ENCODE results near the gene SPIRE1. TPM values are rescaled to one million over a fixed set of nuclear protein-coding genes. Genes with fewer than 3 reads are reported as not detected.
"Not testable (repeated sequence)": the region's sequence is repeated elsewhere in the genome, so short reads cannot be mapped to it uniquely, and the experiment has no call there.

Gene SPIRE1
- total RNA-seq, 1 experiment from 2014 or later, result 31.6 TPM

- Histone ChIP-seq H3K27me3 (replicated peaks) (no peaks in the 10 kb centered on the region), H3K4me3 (no peak overlapping the region), H3K36me3 (no peaks in the 10 kb centered on the region), H3K27ac (no peak overlapping the region), H3K4me1 (replicated peaks) (peaks cover 5% of the 10 kb centered on the region; the same call in 1 of the 2 replicates), H3K9me3 (replicated peaks) (no peaks in the 10 kb centered on the region; the same call in 1 of the 2 replicates)
- DNase-seq (ENCODE audit: low read depth in 1 of 2, low spot score in 2 of 2), result no peak
These were observed 80.1 kb downstream of the SPIRE1 start for GRCh38 chr18:12577848-12578247.

GRCh38 chr18:12574494-12575185 lies 83.3 kb downstream of the SPIRE1 start:
- DNase-seq (ENCODE audit: low read depth in 1 of 2, low spot score in 2 of 2), result no peak
- Histone ChIP-seq H3K36me3 (no peaks in the 10 kb centered on the region), H3K27me3 (replicated peaks) (no peaks in the 10 kb centered on the region)

GRCh38 chr18:12571630-12572029 lies 86.3 kb downstream of the SPIRE1 start:
- DNase-seq (ENCODE audit: low read depth in 1 of 2, low spot score in 2 of 2), result no peak
- no peaks in the 10 kb centered on the region for H3K36me3 ChIP-seq
- H3K27me3 ChIP-seq (replicated peaks), result no peaks in the 10 kb centered on the region
- no peaks in the 10 kb centered on the region for H3K9me3 ChIP-seq (replicated peaks)
- peaks cover 5% of the 10 kb centered on the region; the same call in 1 of the 2 replicates for H3K4me1 ChIP-seq (replicated peaks)
- H3K4me3 ChIP-seq, result no peak overlapping the region
- no peak overlapping the region for H3K27ac ChIP-seq

More at GRCh38 chr18:12574494-12575185, 83.3 kb downstream of the SPIRE1 start:
- Histone ChIP-seq H3K4me3 (no peak overlapping the region), H3K4me1 (replicated peaks) (peaks cover 5% of the 10 kb centered on the region; the same call in 1 of the 2 replicates), H3K27ac (no peak overlapping the region), H3K9me3 (replicated peaks) (no peaks in the 10 kb centered on the region; the same call in 1 of the 2 replicates)

- no peak for DNase-seq (ENCODE audit: low read depth in 1 of 2, low spot score in 2 of 2)
- Histone ChIP-seq H3K27ac (no peak overlapping the region), H3K4me1 (replicated peaks) (peaks cover 3% of the 10 kb centered on the region; the same call in 1 of the 2 replicates), H3K4me3 (no peak overlapping the region), H3K36me3 (no peaks in the 10 kb centered on the region), H3K27me3 (replicated peaks) (no peaks in the 10 kb centered on the region), H3K9me3 (replicated peaks) (no peaks in the 10 kb centered on the region)
These were observed 88.1 kb downstream of the SPIRE1 start for GRCh38 chr18:12569791-12570190.

GRCh38 chr18:12567849-12568248 lies 90.1 kb downstream of the SPIRE1 start:
- Histone ChIP-seq H3K4me3 (no peak overlapping the region), H3K4me1 (replicated peaks) (no peaks in the 10 kb centered on the region), H3K27ac (no peak overlapping the region), H3K9me3 (replicated peaks) (no peaks in the 10 kb centered on the region), H3K27me3 (replicated peaks) (no peaks in the 10 kb centered on the region), H3K36me3 (no peaks in the 10 kb centered on the region)
- no peak for DNase-seq (ENCODE audit: low read depth in 1 of 2, low spot score in 2 of 2)

GRCh38 chr18:12564861-12565260 lies 93.0 kb downstream of the SPIRE1 start:
- DNase-seq (ENCODE audit: low read depth in 1 of 2, low spot score in 2 of 2), result no peak
- H3K4me3 ChIP-seq, result no peak overlapping the region
- H3K9me3 ChIP-seq (replicated peaks), result no peaks in the 10 kb centered on the region
- H3K27me3 ChIP-seq (replicated peaks), result no peaks in the 10 kb centered on the region
- H3K27ac ChIP-seq, result no peak overlapping the region
- no peaks in the 10 kb centered on the region for H3K36me3 ChIP-seq
- H3K4me1 ChIP-seq (replicated peaks), result no peaks in the 10 kb centered on the region

GRCh38 chr18:12564378-12564777 lies 93.5 kb downstream of the SPIRE1 start:
- DNase-seq (ENCODE audit: low read depth in 1 of 2, low spot score in 2 of 2), result no peak
- Histone ChIP-seq H3K4me1 (replicated peaks) (no peaks in the 10 kb centered on the region), H3K36me3 (no peaks in the 10 kb centered on the region), H3K4me3 (no peak overlapping the region), H3K27ac (no peak overlapping the region), H3K9me3 (replicated peaks) (no peaks in the 10 kb centered on the region), H3K27me3 (replicated peaks) (no peaks in the 10 kb centered on the region)

GRCh38 chr18:12560600-12560999 lies 97.3 kb downstream of the SPIRE1 start:
- not testable (repeated sequence) for H3K9me3 ChIP-seq (replicated peaks); H3K4me3 ChIP-seq; DNase-seq (ENCODE audit: low read depth in 1 of 2, low spot score in 2 of 2); H3K27ac ChIP-seq; H3K27me3 ChIP-seq (replicated peaks); H3K4me1 ChIP-seq (replicated peaks); H3K36me3 ChIP-seq

- Histone ChIP-seq H3K4me3 (no peak overlapping the region), H3K36me3 (no peaks in the 10 kb centered on the region), H3K9me3 (replicated peaks) (0 out of 2 replicates have a peak, but pooled peaks cover 2% of the 10 kb centered on the region), H3K27ac (no peak overlapping the region), H3K4me1 (replicated peaks) (no peaks in the 10 kb centered on the region), H3K27me3 (replicated peaks) (no peaks in the 10 kb centered on the region)
- no peak for DNase-seq (ENCODE audit: low read depth in 1 of 2, low spot score in 2 of 2)
These were observed 98.6 kb downstream of the SPIRE1 start for GRCh38 chr18:12559319-12559718.

- Histone ChIP-seq H3K36me3 (no peaks in the 10 kb centered on the region), H3K4me3 (no peak overlapping the region), H3K4me1 (replicated peaks) (no peaks in the 10 kb centered on the region), H3K27me3 (replicated peaks) (no peaks in the 10 kb centered on the region), H3K9me3 (replicated peaks) (0 out of 2 replicates have a peak, but pooled peaks cover 2% of the 10 kb centered on the region), H3K27ac (no peak overlapping the region)
- DNase-seq (ENCODE audit: low read depth in 1 of 2, low spot score in 2 of 2), result no peak
These were observed 100.7 kb downstream of the SPIRE1 start for GRCh38 chr18:12556946-12557806.

- no peak for DNase-seq (ENCODE audit: low read depth in 1 of 2, low spot score in 2 of 2)
- Histone ChIP-seq H3K27me3 (replicated peaks) (no peaks in the 10 kb centered on the region), H3K9me3 (replicated peaks) (0 out of 2 replicates have a peak, but pooled peaks cover 2% of the 10 kb centered on the region), H3K27ac (no peak overlapping the region), H3K36me3 (no peaks in the 10 kb centered on the region), H3K4me1 (replicated peaks) (no peaks in the 10 kb centered on the region), H3K4me3 (no peak overlapping the region)
These were observed 103.0 kb downstream of the SPIRE1 start for GRCh38 chr18:12554796-12555388.

- H3K9me3 ChIP-seq (replicated peaks), result 0 out of 2 replicates have a peak, but pooled peaks cover 2% of the 10 kb centered on the region
- H3K36me3 ChIP-seq, result no peaks in the 10 kb centered on the region
- H3K4me1 ChIP-seq (replicated peaks), result no peaks in the 10 kb centered on the region
- no peak overlapping the region for H3K4me3 ChIP-seq
- no peaks in the 10 kb centered on the region for H3K27me3 ChIP-seq (replicated peaks)
- no peak for DNase-seq (ENCODE audit: low read depth in 1 of 2, low spot score in 2 of 2)
- no peak overlapping the region for H3K27ac ChIP-seq
These were observed 105.0 kb downstream of the SPIRE1 start for GRCh38 chr18:12552879-12553242.

- H3K36me3 ChIP-seq; H3K4me3 ChIP-seq; H3K27ac ChIP-seq; H3K27me3 ChIP-seq (replicated peaks); H3K9me3 ChIP-seq (replicated peaks); H3K4me1 ChIP-seq (replicated peaks); DNase-seq (ENCODE audit: low read depth in 1 of 2, low spot score in 2 of 2): not testable (repeated sequence)
These were observed 105.7 kb downstream of the SPIRE1 start for GRCh38 chr18:12551943-12552878.
